Kidney (tissue), 14 donors: ENCODE data around the gene PRKCE. TPM values are rescaled to one million over a fixed set of nuclear protein-coding genes. Genes with fewer than 3 reads are reported as not detected.
"Not testable (repeated sequence)": the region's sequence is repeated elsewhere in the genome, so short reads cannot be mapped to it uniquely, and the experiment has no call there.

Experiments used
- DNase-seq, 5 donors: peaks; one replicate each; pipeline ENCODE4 v3.0.0-alpha.2; 2013 to 2020
- FAIRE-seq: peaks from 2 replicates; lab custom pipeline; 2012; peaks lifted over from hg19 to GRCh38; lab: Jason Lieb, UNC
- H3K27ac ChIP-seq, 2 donors: one replicate each; pipeline ENCODE4 v1.7.0; 2013; ENCODE audit warnings: low read depth in 2 of 2, low read length in 2 of 2, inconsistent platforms in 1 of 2
- H3K27me3 ChIP-seq: one replicate; pipeline ENCODE4 v1.7.1; 2013; ENCODE audit warnings: low read length, inconsistent platforms; ENCODE audit not compliant: control insufficient read depth, insufficient read depth
- H3K36me3 ChIP-seq, 3 donors: one replicate each; pipeline versions ENCODE4 v1.7.0 to v1.7.1; 2013; ENCODE audit warnings: low read length in 3 of 3, control low read depth in 1 of 3, inconsistent platforms in 1 of 3; ENCODE audit not compliant: insufficient read depth in 3 of 3, control insufficient read depth in 2 of 3
- H3K4me1 ChIP-seq, 3 donors: one replicate each; pipeline versions ENCODE4 v1.7.0 to v1.7.1; 2013; ENCODE audit warnings: low read length in 3 of 3, inconsistent platforms in 1 of 3, low read depth in 1 of 3; ENCODE audit not compliant: control insufficient read depth in 2 of 3, insufficient read depth in 2 of 3
- H3K4me3 ChIP-seq, 3 donors: one replicate each; pipeline versions ENCODE4 v1.7.0 to v1.8.1; 2013; ENCODE audit warnings: low read length in 3 of 3, control low read depth in 1 of 3, inconsistent platforms in 1 of 3
- H3K9ac ChIP-seq, 3 donors: one replicate each; pipeline versions ENCODE4 v1.7.0 to v1.7.1; 2013; ENCODE audit warnings: low read length in 3 of 3, control low read depth in 1 of 3, inconsistent platforms in 1 of 3
- H3K9me3 ChIP-seq, 3 donors: one replicate each; pipeline versions ENCODE4 v1.7.0 to v1.7.1; 2013; ENCODE audit warnings: low read length in 3 of 3, control low read depth in 1 of 3, inconsistent platforms in 1 of 3; ENCODE audit not compliant: control insufficient read depth in 2 of 3, insufficient read depth in 1 of 3
- intact Hi-C: fragments of 100-400 bp; cut with DNase I; formaldehyde crosslinking; loops from one replicate; pipeline ENCODE4 v1.11.1; 2022
- polyA plus RNA-seq: library from polyadenylated mRNA; stranded (reverse); fragments of 350-450 nt; fragmentation: Illumina TruSeq; extraction: RNeasy Lipid Tissue Mini Kit (QIAGEN cat#74804); gene quantifications from one replicate; pipeline ENCODE4 v1.2.3, GENCODE V29; 2014; ENCODE audit warnings: low read depth, low replicate concordance; ENCODE audit not compliant: insufficient read depth
- total RNA-seq: library from RNA; stranded (reverse); fragmentation: NEBNext Ultra II Directional; extraction: Animal tissue kit (Norgen Biotek cat#: 25700); gene quantifications from one replicate; pipeline ENCODE4 v1.2.1, GENCODE V29; 2021
- TF ChIP-seq, protein P1 (sequence below): IDR thresholded peaks from 3 replicates; pipeline ENCODE4 v1.5.1; 2012; ENCODE audit warnings: mild to moderate bottlenecking, moderate library complexity, borderline replicate concordance; ENCODE audit not compliant: insufficient read depth; ENCODE audit errors: extremely low read depth
- donor health status: control.
- donor health status: control.
- donor health status: control.
- donor health status: control.
- donor health status: control.
- donor health status: DM: yes; HTN: yes; CAD: no.
- donor health status: Normal renal cell carcinoma (clear cell type).

PRKCE gene
- total and polyA plus RNA-seq, 2 donors from 2014 or later: 11.1 to 27.3 TPM

GRCh38 chr2:45714679-45715078, 63.2 kb downstream of the PRKCE start:
- H3K4me3 ChIP-seq: no peak overlapping the region
- FAIRE-seq (no peak), DNase-seq (no peak)
- no peaks in the 10 kb centered on the region for H3K27me3 ChIP-seq
- no peaks in the 10 kb centered on the region for H3K9me3 ChIP-seq
- H3K27ac ChIP-seq: no peak overlapping the region
- no peak overlapping the region for H3K9ac ChIP-seq
- H3K36me3 ChIP-seq: no peaks in the 10 kb centered on the region
- no peaks in the 10 kb centered on the region for H3K4me1 ChIP-seq
- TF ChIP-seq, protein P1, sequence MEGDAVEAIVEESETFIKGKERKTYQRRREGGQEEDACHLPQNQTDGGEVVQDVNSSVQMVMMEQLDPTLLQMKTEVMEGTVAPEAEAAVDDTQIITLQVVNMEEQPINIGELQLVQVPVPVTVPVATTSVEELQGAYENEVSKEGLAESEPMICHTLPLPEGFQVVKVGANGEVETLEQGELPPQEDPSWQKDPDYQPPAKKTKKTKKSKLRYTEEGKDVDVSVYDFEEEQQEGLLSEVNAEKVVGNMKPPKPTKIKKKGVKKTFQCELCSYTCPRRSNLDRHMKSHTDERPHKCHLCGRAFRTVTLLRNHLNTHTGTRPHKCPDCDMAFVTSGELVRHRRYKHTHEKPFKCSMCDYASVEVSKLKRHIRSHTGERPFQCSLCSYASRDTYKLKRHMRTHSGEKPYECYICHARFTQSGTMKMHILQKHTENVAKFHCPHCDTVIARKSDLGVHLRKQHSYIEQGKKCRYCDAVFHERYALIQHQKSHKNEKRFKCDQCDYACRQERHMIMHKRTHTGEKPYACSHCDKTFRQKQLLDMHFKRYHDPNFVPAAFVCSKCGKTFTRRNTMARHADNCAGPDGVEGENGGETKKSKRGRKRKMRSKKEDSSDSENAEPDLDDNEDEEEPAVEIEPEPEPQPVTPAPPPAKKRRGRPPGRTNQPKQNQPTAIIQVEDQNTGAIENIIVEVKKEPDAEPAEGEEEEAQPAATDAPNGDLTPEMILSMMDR: no peak
- intact Hi-C loops: no loop called here

DNA sequence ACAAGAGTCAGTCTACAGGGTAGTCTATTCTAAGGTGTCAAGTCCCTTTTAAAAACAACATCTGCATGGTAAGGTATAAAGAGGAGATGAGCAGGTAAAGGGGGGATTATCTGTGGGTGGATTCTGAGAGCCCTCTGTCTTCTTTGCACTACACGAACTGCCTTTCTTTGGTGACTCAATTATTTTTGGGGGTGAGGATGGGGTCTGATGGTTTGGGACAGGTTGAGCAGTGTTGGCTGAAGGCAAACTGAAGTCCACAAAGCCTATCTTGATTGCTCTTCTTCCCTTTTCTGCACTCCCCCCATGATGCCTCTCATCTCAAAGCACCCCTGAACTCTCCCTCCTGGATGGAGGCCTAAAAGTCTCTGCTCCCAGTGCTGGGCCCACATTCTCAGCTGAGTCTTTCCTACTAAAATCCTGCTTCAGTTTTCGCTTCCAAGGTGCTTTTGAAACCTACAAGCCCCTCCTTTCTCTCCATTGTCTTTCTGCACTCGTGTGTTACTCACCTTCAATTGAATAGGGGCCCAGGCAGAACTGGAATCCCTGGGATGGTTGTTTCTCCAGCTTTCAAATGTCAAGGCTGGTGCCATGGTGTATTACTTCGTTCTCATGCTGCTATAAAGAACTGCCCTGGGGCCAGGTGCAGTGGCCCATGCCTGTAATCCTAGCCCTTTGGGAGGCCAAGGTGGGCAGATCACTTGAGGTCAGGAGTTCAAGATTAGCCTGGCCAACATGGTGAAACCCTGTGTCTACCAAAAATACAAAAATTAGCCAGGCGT, 64.3 kb downstream of the PRKCE start:
- DNase-seq: no peak

GRCh38 chr2:45716432-45716831, 65.0 kb downstream of the PRKCE start:
- H3K27ac ChIP-seq, H3K4me1 ChIP-seq, DNase-seq, H3K9ac ChIP-seq, intact Hi-C loops, H3K4me3 ChIP-seq, FAIRE-seq, H3K27me3 ChIP-seq, H3K36me3 ChIP-seq, H3K9me3 ChIP-seq: not testable (repeated sequence)

More for the DNA sequence above, 64.3 kb downstream of the PRKCE start:
- TF ChIP-seq, protein P1: no peak
- H3K4me1 ChIP-seq: no peaks in the 10 kb centered on the region
- no peak for FAIRE-seq
- no peaks in the 10 kb centered on the region for H3K9me3 ChIP-seq
- H3K27ac ChIP-seq: no peak overlapping the region
- no peaks in the 10 kb centered on the region for H3K36me3 ChIP-seq
- no peaks in the 10 kb centered on the region for H3K27me3 ChIP-seq
- intact Hi-C loops: no loop called here
- H3K4me3 ChIP-seq: no peak overlapping the region
- no peak overlapping the region for H3K9ac ChIP-seq

DNA sequence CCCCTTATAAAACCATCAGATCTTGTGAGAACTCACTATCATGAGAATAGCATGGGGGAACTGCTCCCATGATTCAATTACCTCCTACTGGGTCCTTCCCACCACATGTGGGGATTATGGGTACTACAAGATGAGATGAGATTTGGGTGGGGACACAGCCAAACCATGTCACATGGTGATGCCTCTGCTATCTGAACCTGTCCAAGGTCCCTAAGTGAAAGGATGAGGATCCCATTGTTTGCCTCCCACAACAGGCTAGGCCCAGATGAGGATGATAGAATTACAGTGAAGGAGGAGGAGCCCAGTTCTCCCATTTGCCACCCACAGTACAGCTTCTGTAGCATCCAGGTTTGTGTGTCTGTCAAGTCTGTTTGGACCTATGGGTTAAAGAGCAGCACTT, 65.4 kb downstream of the PRKCE start:
- intact Hi-C loops: no loop called here
- Histone ChIP-seq H3K9ac (no peak overlapping the region), H3K27ac (no peak overlapping the region), H3K27me3 (no peaks in the 10 kb centered on the region), H3K4me3 (no peak overlapping the region), H3K9me3 (no peaks in the 10 kb centered on the region), H3K4me1 (no peaks in the 10 kb centered on the region), H3K36me3 (no peaks in the 10 kb centered on the region)
- TF ChIP-seq, protein P1: no peak
- FAIRE-seq (no peak), DNase-seq (no peak)
